Neural cell (in vitro differentiated cells): ENCODE measurements around the gene RPS6KA2. TPM values are rescaled to one million over a fixed set of nuclear protein-coding genes. Genes with fewer than 3 reads are reported as not detected.

Experiments used
- H2AFZ ChIP-seq: fragments of 200-600, 300-800 bp; sonication (generic), shearing (Covaris generic); 2 replicates; pipeline ENCODE4 v1.6.0; 2014; ENCODE audit warnings: low read depth, mild to moderate bottlenecking, antibody characterized with exemption, low read length, moderate library complexity
- H3F3A ChIP-seq: fragments of 200-600 bp; shearing (Covaris generic); 2 replicates; pipeline ENCODE4 v1.6.1; 2016; ENCODE audit warnings: mild to moderate bottlenecking, moderate library complexity, mixed read lengths, antibody characterized with exemption, low read length; ENCODE audit not compliant: insufficient read depth, poor library complexity, severe bottlenecking
- H3K27ac ChIP-seq: fragments of 200-600, 300-800 bp; sonication (generic), shearing (Covaris generic); 2 replicates; pipeline ENCODE4 v1.5.1; 2014; ENCODE audit warnings: mild to moderate bottlenecking, low read length, moderate library complexity
- H3K27me3 ChIP-seq: fragments of 300-800, 200-600 bp; sonication (generic), shearing (Covaris generic); 2 replicates; pipeline ENCODE4 v1.6.0; 2014; ENCODE audit warnings: mild to moderate bottlenecking, low read depth, low read length, moderate library complexity; ENCODE audit not compliant: insufficient read depth
- H3K36me3 ChIP-seq: fragments of 300-800, 200-600 bp; sonication (generic), shearing (Covaris generic); 2 replicates; pipeline ENCODE4 v1.5.1; 2014; ENCODE audit warnings: mild to moderate bottlenecking, antibody characterized with exemption, low read length, moderate library complexity; ENCODE audit not compliant: insufficient read depth
- H3K4me2 ChIP-seq: fragments of 300-800, 200-600 bp; sonication (generic), shearing (Covaris generic); 2 replicates; pipeline ENCODE4 v1.6.0; 2014; ENCODE audit warnings: mild to moderate bottlenecking, low read length
- H3K4me3 ChIP-seq: fragments of 300-800, 200-600 bp; sonication (generic), shearing (Covaris generic); 2 replicates; pipeline ENCODE4 v1.5.1; 2014; ENCODE audit warnings: mild to moderate bottlenecking, low read length, moderate library complexity
- H3K79me2 ChIP-seq: fragments of 200-600 bp; shearing (Covaris generic); replicated peaks from 2 replicates; pipeline ENCODE4 v1.6.0; 2014; ENCODE audit warnings: mild to moderate bottlenecking, low read length, moderate library complexity; ENCODE audit not compliant: insufficient read depth
- H3K9ac ChIP-seq: fragments of 300-800, 200-600 bp; sonication (generic), shearing (Covaris generic); 2 replicates; pipeline ENCODE4 v1.6.1; 2016; ENCODE audit warnings: mild to moderate bottlenecking, low read length, mixed read lengths
- H3K9me2 ChIP-seq: fragments of 200-600 bp; shearing (Covaris generic); 2 replicates; pipeline ENCODE4 v1.6.1; 2016; ENCODE audit warnings: mild to moderate bottlenecking, low read length, mixed read lengths; ENCODE audit not compliant: insufficient read depth
- H3K9me3 ChIP-seq: fragments of 200-600, 300-800 bp; sonication (generic), shearing (Covaris generic); 2 replicates; pipeline ENCODE4 v1.6.1; 2016; ENCODE audit warnings: mild to moderate bottlenecking, mixed run types, low read length, moderate library complexity, mixed read lengths
- H4K20me1 ChIP-seq: fragments of 200-600 bp; shearing (Covaris generic); 2 replicates; pipeline ENCODE4 v1.6.1; 2016; ENCODE audit warnings: mild to moderate bottlenecking, mixed run types; ENCODE audit not compliant: insufficient read depth
- EP300 ChIP-seq: fragments of 450-650 bp; conservative IDR thresholded peaks from 2 replicates; pipeline ENCODE4 v1.6.1; 2014; ENCODE audit warnings: antibody characterized with exemption, mild to moderate bottlenecking, moderate library complexity; ENCODE audit not compliant: poor library complexity, severe bottlenecking
- EZH2 ChIP-seq: fragments of 200-600, 300-800 bp; shearing (Covaris generic), sonication (generic); IDR thresholded peaks from 2 replicates; pipeline ENCODE4 v1.6.1; 2014; ENCODE audit warnings: antibody characterized with exemption, low read length, borderline replicate concordance, mild to moderate bottlenecking; ENCODE audit not compliant: insufficient read depth, poor library complexity, severe bottlenecking
- MXI1 ChIP-seq: fragments of 450-650 bp; conservative IDR thresholded peaks from 2 replicates; pipeline ENCODE4 v1.6.1; 2014; ENCODE audit warnings: antibody characterized with exemption, mild to moderate bottlenecking; ENCODE audit not compliant: poor library complexity, severe bottlenecking
- POLR2AphosphoS5 ChIP-seq: IDR thresholded peaks from 2 replicates; pipeline ENCODE4 v1.6.1; 2012
- RAD21 ChIP-seq: fragments of 450-650 bp; conservative IDR thresholded peaks from 2 replicates; pipeline ENCODE4 v1.6.1; 2014; ENCODE audit warnings: antibody characterized with exemption, mild to moderate bottlenecking, moderate library complexity
- REST ChIP-seq: IDR thresholded peaks from 2 replicates; pipeline ENCODE4 v1.6.1; 2012; ENCODE audit warnings: borderline replicate concordance
- SMC3 ChIP-seq: fragments of 450-650 bp; conservative IDR thresholded peaks from 2 replicates; pipeline ENCODE4 v1.6.1; 2014; ENCODE audit warnings: antibody characterized with exemption, mild to moderate bottlenecking, moderate library complexity; ENCODE audit not compliant: poor library complexity
- TAF1 ChIP-seq: IDR thresholded peaks from 2 replicates; pipeline ENCODE4 v1.6.1; 2012; ENCODE audit warnings: low read depth
- polyA plus RNA-seq: library from polyadenylated mRNA; depleted of rRNA; stranded (reverse); fragments of >200 nt; gene quantifications from 2 replicates; pipeline ENCODE4 v1.2.3, GENCODE V29; 2014
- TF ChIP-seq, protein P1 (sequence below): fragments of 450-650 bp; IDR thresholded peaks from 2 replicates; pipeline ENCODE4 v1.5.1; 2014; ENCODE audit warnings: antibody characterized with exemption, mild to moderate bottlenecking, moderate library complexity; ENCODE audit not compliant: poor library complexity, severe bottlenecking

The RPS6KA2 gene
- polyA plus RNA-seq, 1 donor from 2014 or later: 34.3 TPM

- Histone ChIP-seq H3K4me2 (no peak overlapping the region), H4K20me1 (no peaks in the 10 kb centered on the region), H3F3A (no peaks in the 10 kb centered on the region), H2AFZ (no peak overlapping the region), H3K9me3 (no peaks in the 10 kb centered on the region), H3K27me3 (no peaks in the 10 kb centered on the region), H3K27ac (no peak overlapping the region), H3K9me2 (no peaks in the 10 kb centered on the region), H3K9ac (no peak overlapping the region), H3K79me2 (peaks cover 27% of the 10 kb centered on the region), H3K4me3 (no peak overlapping the region), H3K36me3 (no peaks in the 10 kb centered on the region)
- TF ChIP-seq REST (no peak), TAF1 (no peak), EP300 (no peak), RAD21 (no peak), MXI1 (no peak), POLR2AphosphoS5 (no peak), EZH2 (no peak), SMC3 (no peak)
- TF ChIP-seq, protein P1, sequence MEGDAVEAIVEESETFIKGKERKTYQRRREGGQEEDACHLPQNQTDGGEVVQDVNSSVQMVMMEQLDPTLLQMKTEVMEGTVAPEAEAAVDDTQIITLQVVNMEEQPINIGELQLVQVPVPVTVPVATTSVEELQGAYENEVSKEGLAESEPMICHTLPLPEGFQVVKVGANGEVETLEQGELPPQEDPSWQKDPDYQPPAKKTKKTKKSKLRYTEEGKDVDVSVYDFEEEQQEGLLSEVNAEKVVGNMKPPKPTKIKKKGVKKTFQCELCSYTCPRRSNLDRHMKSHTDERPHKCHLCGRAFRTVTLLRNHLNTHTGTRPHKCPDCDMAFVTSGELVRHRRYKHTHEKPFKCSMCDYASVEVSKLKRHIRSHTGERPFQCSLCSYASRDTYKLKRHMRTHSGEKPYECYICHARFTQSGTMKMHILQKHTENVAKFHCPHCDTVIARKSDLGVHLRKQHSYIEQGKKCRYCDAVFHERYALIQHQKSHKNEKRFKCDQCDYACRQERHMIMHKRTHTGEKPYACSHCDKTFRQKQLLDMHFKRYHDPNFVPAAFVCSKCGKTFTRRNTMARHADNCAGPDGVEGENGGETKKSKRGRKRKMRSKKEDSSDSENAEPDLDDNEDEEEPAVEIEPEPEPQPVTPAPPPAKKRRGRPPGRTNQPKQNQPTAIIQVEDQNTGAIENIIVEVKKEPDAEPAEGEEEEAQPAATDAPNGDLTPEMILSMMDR: no peak
Measured at GRCh38 chr6:166588691-166589336, 38.2 kb downstream of the RPS6KA2 start.

DNA sequence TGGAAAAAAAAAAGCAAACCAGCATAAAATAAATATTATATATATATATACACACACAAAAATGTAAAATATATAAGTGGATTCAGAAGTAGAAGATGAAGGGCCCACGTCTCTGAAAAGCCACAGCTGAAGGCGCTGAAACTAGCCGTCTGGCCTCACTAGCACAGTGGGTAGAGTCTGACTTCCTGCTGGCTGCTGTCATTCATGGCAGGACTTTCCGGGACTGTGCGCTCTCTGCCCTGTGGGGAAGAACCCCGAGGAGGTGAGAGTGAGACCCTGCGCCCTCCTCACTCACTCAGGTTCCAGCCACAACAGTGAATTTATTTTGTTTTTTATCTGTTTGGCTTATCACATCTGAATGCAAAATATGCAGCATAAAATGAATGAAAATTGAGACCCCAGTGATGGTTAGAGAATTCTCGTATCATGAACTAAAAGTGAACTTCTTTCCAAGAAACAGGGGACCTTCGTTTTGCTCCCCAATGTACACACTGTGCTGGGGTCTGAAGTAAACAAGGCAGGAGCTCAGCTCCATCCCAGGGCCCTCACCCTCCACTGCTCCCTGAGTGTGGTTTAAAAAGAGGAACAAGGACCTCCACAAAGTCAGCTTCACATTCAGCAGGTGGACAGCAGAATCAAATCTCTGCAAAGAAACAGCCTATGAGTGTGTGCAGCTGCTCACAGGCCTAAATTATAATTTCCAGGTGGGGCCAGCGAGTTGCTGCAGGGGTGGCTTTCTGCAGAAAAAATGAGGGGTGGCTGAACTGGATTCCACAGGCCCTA, 39.2 kb downstream of the RPS6KA2 start:
- Histone ChIP-seq H3K4me3 (no peak overlapping the region), H3F3A (no peaks in the 10 kb centered on the region), H3K4me2 (no peak overlapping the region), H3K27me3 (no peaks in the 10 kb centered on the region), H3K27ac (no peak overlapping the region), H3K9me3 (no peaks in the 10 kb centered on the region), H2AFZ (no peak overlapping the region), H3K36me3 (no peaks in the 10 kb centered on the region), H3K79me2 (peaks cover 18% of the 10 kb centered on the region), H3K9me2 (no peaks in the 10 kb centered on the region), H4K20me1 (no peaks in the 10 kb centered on the region), H3K9ac (no peak overlapping the region)
- TF ChIP-seq MXI1: no peak
- TF ChIP-seq TAF1: no peak
- no peak for TF ChIP-seq SMC3
- no peak for TF ChIP-seq RAD21
- TF ChIP-seq, protein P1: no peak
